Thoracic aorta (tissue), 2 donors: ENCODE measurements around the gene DZIP1. TPM values are rescaled to one million over a fixed set of nuclear protein-coding genes. Genes with fewer than 3 reads are reported as not detected.

ENCODE experiments used
- ATAC-seq: fragments of 150-250 bp; one replicate; pipeline ENCODE4 v1.8.0; 2017; ENCODE audit warnings: low read depth; ENCODE audit not compliant: insufficient number of reproducible peaks, low FRiP score
- DNase-seq: peaks from one replicate; pipeline ENCODE4 v3.0.0-alpha.2; 2020; ENCODE audit warnings: low spot score
- H3K27ac ChIP-seq, 2 donors: fragments of 200-600 bp; sonication (generic); 1 replicate in 1 of 2; 2 replicates in 1 of 2; pipeline ENCODE4 v1.5.1; 2016; ENCODE audit warnings: mild to moderate bottlenecking in 2 of 2, moderate library complexity in 2 of 2
- H3K27me3 ChIP-seq: fragments of 200-600 bp; sonication (generic); replicated peaks from 2 replicates; pipeline ENCODE4 v1.6.0; 2016; ENCODE audit warnings: mild to moderate bottlenecking; ENCODE audit not compliant: insufficient read depth
- H3K36me3 ChIP-seq: fragments of 200-600 bp; sonication (generic); one replicate; pipeline ENCODE4 v1.5.1; 2016
- H3K4me1 ChIP-seq, 2 donors: fragments of 200-600 bp; sonication (generic); 1 replicate in 1 of 2; 2 replicates in 1 of 2; pipeline versions ENCODE4 v1.5.1 to v1.6.0; 2016; ENCODE audit warnings: low read depth in 2 of 2, mild to moderate bottlenecking in 1 of 2; ENCODE audit not compliant: control insufficient read depth in 1 of 2
- H3K4me3 ChIP-seq: fragments of 200-600 bp; sonication (generic); 2 replicates; pipeline ENCODE4 v1.5.1; 2016; ENCODE audit warnings: mild to moderate bottlenecking
- H3K9me3 ChIP-seq: fragments of 200-600 bp; sonication (generic); 2 replicates; pipeline ENCODE4 v1.5.1; 2016
- total RNA-seq, 2 donors: library from RNA; depleted of rRNA; stranded (reverse); fragments of >200 nt; gene quantifications; one replicate each; pipeline versions ENCODE4 v1.1.0 to v1.2.3, GENCODE V29; 2016
- TF ChIP-seq, protein P1 (sequence below): fragments of 200-600 bp; sonication (generic); IDR thresholded peaks from one replicate; pipeline ENCODE4 v1.5.1; 2019; ENCODE audit warnings: antibody characterized with exemption

Gene DZIP1
- total RNA-seq, 2 donors from 2014 or later: 24.5 to 26.0 TPM

DNA sequence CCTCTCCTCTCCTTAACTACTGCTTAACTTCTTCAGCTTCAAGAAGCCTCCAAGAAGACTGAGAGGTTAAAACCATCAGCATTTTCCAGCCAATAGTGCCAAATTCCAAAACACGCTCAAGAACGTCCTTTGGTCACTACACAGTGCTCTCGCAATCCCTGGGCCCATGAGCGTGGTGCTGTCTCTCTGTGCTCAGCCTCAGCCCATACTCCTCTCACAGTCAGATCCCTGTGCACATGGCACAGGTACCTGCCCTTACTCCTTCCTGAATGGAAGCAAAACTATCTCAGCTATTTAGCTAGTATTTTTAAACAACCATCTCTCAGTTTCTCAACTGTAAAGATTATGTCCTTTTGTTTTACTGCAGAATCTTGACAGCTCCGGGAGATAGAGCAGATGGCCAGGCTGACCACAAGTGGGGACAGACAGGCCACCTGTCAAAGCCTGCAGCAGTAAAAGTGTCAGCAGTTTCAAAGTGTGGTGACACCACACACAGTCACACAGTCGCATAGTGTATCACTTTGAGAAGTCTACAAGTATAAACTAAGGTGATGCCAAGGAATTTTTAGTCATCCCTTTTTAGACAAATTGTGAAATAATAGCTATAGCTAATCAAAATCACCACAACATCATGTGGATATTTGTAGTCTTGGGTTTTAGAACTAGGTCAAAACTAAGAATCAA lies 35.7 kb downstream of the DZIP1 start:
- TF ChIP-seq, protein P1, sequence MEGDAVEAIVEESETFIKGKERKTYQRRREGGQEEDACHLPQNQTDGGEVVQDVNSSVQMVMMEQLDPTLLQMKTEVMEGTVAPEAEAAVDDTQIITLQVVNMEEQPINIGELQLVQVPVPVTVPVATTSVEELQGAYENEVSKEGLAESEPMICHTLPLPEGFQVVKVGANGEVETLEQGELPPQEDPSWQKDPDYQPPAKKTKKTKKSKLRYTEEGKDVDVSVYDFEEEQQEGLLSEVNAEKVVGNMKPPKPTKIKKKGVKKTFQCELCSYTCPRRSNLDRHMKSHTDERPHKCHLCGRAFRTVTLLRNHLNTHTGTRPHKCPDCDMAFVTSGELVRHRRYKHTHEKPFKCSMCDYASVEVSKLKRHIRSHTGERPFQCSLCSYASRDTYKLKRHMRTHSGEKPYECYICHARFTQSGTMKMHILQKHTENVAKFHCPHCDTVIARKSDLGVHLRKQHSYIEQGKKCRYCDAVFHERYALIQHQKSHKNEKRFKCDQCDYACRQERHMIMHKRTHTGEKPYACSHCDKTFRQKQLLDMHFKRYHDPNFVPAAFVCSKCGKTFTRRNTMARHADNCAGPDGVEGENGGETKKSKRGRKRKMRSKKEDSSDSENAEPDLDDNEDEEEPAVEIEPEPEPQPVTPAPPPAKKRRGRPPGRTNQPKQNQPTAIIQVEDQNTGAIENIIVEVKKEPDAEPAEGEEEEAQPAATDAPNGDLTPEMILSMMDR: no peak
- H3K4me1 ChIP-seq: peaks cover 7 to 18% of the 10 kb centered on the region in 2 donors
- no peaks in the 10 kb centered on the region for H3K27me3 ChIP-seq
- H3K9me3 ChIP-seq: no peaks in the 10 kb centered on the region
- ATAC-seq: no peak
- DNase-seq: no peak
- H3K36me3 ChIP-seq: peaks cover 3% of the 10 kb centered on the region
- H3K4me3 ChIP-seq: no peak overlapping the region
- H3K27ac ChIP-seq: no peak overlapping the region

DNA sequence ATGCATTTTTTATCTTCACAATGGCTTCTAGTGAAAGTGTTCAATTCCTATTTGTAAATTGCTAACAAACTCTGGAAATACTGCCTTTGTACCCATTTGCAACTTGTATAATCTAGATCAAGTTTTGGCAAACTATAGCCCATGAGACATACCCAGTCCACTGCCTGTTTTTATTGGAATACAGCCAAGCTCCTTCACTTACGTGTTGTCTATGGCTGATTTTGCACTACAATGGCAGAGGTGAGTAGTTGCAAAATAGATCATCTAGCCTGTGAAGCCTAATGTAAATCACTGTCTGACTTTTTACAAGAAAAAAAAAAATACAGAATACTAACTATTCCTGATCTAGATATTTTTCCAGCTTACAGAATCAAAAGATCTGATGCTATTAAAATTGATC lies 37.1 kb downstream of the DZIP1 start:
- Histone ChIP-seq H3K27ac (no peak overlapping the region), H3K9me3 (no peaks in the 10 kb centered on the region), H3K36me3 (peaks cover 3% of the 10 kb centered on the region), H3K27me3 (no peaks in the 10 kb centered on the region), H3K4me3 (no peak overlapping the region), H3K4me1 (peaks cover 7 to 18% of the 10 kb centered on the region in 2 donors)
- ATAC-seq (no peak), DNase-seq (no peak)
- TF ChIP-seq, protein P1: no peak

DNA sequence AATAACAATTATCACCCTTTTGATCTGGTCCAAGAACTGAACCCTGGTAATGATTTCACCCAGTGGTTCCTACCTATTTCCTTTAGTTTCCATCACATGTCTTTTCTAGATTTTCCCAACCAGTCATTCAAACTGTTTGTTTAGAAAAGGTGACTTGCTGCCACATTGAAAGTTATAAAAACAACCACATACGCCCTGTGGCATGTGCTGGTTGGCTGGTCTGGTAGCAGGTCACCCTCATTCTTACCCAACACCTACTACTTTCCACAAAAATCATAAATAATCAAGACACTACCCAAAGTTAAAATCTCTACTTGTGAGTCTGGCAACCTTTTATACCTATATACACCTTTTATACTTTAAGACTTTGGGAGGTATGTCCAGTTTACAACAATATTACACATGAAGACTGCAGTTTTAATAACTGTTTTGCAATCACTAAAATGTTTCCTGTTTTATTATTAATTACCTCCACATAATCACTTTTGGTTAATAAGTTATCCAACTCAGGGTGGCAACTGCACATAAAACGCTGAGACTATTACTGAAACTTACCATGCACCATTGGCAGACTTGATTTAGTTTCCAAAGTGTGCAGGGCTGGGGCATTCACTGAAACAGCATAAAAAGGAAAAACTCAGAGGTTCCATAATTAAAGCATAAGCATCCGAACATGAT lies 38.9 kb downstream of the DZIP1 start:
- DNase-seq (no peak), ATAC-seq (no peak)
- peaks cover 9% of the 10 kb centered on the region for H3K36me3 ChIP-seq
- no peaks in the 10 kb centered on the region for H3K27me3 ChIP-seq
- H3K4me1 ChIP-seq: peaks cover 7 to 18% of the 10 kb centered on the region in 2 donors
- no peak overlapping the region for H3K27ac ChIP-seq
- H3K9me3 ChIP-seq: no peaks in the 10 kb centered on the region
- TF ChIP-seq, protein P1: no peak
- no peak overlapping the region for H3K4me3 ChIP-seq

DNA sequence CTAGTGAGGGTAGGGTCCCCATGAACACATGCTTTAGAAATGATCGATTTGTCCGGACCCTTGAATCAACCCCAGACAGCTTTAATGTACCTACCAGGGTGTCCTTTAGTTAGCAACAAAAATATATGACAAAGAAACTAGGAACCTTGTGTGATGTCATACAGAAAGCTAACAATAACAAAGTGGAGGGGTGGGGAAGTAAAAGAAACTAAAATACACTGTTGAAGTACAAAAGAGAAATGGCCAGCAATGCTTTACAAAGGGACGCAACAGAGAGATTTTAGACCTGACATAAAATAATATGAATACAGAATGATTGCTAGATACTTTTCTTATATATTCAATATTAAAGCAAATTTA lies 40.0 kb downstream of the DZIP1 start:
- TF ChIP-seq, protein P1: no peak
- ATAC-seq (no peak), DNase-seq (no peak)
- peaks cover 15% of the 10 kb centered on the region for H3K36me3 ChIP-seq
- no peaks in the 10 kb centered on the region for H3K27me3 ChIP-seq
- H3K9me3 ChIP-seq: no peaks in the 10 kb centered on the region
- no peak overlapping the region for H3K27ac ChIP-seq
- peaks cover 7 to 12% of the 10 kb centered on the region in 2 donors for H3K4me1 ChIP-seq
- H3K4me3 ChIP-seq: no peak overlapping the region

DNA sequence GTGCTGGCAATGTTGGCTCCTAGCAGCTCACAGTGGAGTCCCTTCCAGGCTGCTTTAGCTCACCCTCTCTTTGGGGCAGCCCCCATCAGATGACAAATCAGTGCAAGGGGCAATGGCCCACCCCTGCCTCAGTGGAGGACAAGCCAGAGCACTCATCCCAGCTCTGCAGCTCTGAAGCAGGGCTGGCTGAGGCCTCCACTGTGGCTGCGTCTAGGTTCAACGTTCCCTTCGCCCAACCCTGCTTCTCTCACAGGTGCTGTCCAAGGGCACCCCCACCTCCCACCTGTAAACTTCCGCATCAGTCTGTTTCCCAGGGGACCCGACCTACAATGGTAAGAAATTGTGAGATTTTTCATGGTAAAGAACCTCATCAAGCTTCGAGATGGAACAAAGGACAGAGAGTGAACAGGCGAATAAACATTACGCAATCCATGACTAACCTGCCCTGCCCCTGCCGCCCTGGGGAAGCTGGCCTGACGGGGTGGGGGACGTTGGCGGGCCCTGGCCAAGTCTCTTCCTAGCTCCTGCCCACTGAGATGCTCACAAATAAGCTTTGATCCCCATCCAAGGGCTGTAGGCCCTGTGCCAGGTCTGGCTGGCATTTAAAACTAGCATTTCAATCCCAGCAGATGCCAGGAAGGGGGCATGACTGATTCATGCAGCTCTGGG lies 40.5 kb downstream of the DZIP1 start:
- no peaks in the 10 kb centered on the region for H3K27me3 ChIP-seq
- H3K9me3 ChIP-seq: no peaks in the 10 kb centered on the region
- no peak for DNase-seq
- ATAC-seq: no peak
- no peak overlapping the region for H3K27ac ChIP-seq
- peaks cover 15% of the 10 kb centered on the region for H3K36me3 ChIP-seq
- peaks cover 4 to 7% of the 10 kb centered on the region in 2 donors for H3K4me1 ChIP-seq
- TF ChIP-seq, protein P1: no peak
- no peak overlapping the region for H3K4me3 ChIP-seq
